Mesenteric fat pad (tissue), 1 donor: ENCODE results near the gene INHBC. TPM values are rescaled to one million over a fixed set of nuclear protein-coding genes. Genes with fewer than 3 reads are reported as not detected.

Experiments used
- DNase-seq: peaks from one replicate; pipeline ENCODE4 v3.0.0-alpha.2; 2020; ENCODE audit warnings: low spot score
- total RNA-seq: library from RNA; stranded (reverse); fragmentation: NEBNext Ultra II Directional; extraction: Animal tissue kit (Norgen Biotek cat#: 25700); gene quantifications from one replicate; pipeline ENCODE4 v1.2.1, GENCODE V29; 2021
- donor health status: DM: yes; HTN: yes; CAD: no.

Gene INHBC
- total RNA-seq, 1 donor from 2014 or later, result not detected

DNA sequence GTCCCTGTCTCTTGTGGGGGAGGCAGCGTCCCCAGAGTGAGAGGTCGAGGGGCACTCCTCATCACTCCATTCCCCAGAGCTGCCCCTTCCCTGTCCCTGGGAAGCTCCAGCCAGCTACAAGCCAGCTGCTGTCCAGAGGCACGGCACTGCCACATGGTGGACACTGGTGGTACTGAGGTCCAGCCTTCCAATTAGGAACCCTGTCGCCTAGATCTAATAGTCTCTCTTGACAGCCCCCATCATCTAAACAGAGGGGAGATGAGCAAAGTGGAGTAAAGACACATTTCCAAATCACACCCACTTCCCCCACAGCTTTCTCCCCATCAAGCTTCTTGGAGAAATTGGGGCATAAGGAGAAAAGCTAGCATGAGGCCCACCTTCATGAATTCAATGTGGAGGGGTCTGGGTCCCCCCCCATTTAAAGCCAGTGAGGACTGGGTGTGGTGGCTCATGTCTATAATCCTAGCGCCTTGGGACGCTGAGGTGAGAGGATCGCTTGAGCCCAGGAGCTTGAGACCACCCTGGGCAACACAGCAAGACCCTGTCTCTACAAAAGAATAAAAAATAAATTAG lies 18.4 kb downstream of the INHBC start:
- DNase-seq, result no peak

DNA sequence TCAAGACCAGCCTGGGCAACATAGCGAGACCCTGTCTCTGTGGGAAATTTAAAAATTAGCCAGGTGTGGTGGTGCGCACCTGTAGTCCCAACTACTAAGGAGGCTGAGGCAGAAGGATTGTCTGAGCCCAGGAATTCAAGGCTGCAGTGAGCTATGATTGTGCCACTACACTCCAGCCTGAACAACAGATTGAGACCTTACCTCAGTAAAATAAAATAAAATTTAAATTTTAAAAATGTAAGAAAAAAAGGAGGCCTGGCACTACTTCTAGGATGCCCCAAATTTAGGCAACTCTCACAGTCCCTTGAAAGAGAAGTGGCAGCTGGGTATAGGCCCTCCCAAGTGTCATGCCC lies 19.6 kb downstream of the INHBC start:
- DNase-seq, result no peak

DNA sequence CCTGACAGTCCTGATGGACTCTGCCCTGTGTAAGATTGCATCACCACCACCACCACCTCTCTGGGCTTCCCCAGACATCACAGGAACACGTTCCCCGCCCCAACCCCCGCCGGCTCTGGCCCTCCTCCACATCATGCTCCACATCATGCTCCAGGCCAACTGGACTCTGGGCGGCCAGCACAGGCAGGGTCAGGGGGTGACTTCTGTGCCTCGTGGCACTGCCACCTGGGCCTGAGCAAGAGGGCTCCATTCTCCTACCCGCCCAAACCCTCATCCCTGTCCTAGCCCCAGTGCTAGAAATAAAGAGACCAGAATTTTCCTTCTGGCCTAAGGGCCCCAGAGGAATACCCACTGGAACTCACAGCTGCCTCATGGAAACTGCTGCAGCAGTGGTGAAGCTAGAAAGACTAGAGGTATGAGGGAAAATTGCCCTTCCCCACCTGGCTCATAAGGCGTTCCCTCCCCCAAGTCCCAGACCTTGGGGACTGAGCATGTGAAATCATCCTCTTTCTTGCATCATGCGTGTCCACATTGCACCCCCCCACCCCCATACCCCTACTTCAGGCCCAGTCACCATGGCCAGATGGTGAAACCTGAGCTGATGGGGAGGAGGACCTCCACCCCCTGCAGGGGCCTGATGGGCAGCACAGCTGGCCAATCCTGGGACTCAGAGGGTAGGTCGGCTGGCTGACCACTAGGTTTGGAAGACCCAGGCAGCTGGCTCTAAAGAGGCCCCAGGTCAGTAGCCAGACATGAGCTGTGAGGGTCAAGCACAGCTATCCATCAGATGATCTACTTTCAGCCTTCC lies 20.2 kb downstream of the INHBC start, which contains the start of gene INHBE:
Gene INHBE, plus strand, starts transcription at position 742 of the 808 bp plus-strand sequence. CDS start 230 bp downstream, outside the sequence.
- DNase-seq, result no peak

DNA sequence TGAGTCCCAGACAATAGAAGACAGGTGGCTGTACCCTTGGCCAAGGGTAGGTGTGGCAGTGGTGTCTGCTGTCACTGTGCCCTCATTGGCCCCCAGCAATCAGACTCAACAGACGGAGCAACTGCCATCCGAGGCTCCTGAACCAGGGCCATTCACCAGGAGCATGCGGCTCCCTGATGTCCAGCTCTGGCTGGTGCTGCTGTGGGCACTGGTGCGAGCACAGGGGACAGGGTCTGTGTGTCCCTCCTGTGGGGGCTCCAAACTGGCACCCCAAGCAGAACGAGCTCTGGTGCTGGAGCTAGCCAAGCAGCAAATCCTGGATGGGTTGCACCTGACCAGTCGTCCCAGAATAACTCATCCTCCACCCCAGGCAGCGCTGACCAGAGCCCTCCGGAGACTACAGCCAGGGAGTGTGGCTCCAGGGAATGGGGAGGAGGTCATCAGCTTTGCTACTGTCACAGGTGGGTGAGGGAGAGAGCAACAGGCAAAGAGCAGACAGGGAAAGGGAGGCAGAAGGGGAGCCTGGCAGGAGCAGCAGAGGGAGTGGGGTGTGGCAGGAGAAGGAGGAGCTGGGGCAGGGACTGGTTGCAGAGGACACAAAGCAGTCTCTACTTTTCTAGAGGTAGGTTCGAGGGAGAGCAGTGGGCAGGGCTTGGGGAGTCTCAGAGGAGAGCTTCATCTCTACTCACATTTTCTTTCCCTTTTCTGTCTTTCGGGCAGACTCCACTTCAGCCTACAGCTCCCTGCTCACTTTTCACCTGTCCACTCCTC lies 21.0 kb downstream of the INHBC start:
- DNase-seq, result no peak

DNA sequence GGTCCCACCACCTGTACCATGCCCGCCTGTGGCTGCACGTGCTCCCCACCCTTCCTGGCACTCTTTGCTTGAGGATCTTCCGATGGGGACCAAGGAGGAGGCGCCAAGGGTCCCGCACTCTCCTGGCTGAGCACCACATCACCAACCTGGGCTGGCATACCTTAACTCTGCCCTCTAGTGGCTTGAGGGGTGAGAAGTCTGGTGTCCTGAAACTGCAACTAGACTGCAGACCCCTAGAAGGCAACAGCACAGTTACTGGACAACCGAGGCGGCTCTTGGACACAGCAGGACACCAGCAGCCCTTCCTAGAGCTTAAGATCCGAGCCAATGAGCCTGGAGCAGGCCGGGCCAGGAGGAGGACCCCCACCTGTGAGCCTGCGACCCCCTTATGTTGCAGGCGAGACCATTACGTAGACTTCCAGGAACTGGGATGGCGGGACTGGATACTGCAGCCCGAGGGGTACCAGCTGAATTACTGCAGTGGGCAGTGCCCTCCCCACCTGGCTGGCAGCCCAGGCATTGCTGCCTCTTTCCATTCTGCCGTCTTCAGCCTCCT lies 21.6 kb downstream of the INHBC start:
- DNase-seq, result no peak

DNA sequence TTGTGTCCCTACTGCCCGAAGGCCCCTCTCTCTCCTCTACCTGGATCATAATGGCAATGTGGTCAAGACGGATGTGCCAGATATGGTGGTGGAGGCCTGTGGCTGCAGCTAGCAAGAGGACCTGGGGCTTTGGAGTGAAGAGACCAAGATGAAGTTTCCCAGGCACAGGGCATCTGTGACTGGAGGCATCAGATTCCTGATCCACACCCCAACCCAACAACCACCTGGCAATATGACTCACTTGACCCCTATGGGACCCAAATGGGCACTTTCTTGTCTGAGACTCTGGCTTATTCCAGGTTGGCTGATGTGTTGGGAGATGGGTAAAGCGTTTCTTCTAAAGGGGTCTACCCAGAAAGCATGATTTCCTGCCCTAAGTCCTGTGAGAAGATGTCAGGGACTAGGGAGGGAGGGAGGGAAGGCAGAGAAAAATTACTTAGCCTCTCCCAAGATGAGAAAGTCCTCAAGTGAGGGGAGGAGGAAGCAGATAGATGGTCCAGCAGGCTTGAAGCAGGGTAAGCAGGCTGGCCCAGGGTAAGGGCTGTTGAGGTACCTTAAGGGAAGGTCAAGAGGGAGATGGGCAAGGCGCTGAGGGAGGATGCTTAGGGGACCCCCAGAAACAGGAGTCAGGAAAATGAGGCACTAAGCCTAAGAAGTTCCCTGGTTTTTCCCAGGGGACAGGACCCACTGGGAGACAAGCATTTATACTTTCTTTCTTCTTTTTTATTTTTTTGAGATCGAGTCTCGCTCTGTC lies 22.3 kb downstream of the INHBC start:
- DNase-seq, result no peak

DNA sequence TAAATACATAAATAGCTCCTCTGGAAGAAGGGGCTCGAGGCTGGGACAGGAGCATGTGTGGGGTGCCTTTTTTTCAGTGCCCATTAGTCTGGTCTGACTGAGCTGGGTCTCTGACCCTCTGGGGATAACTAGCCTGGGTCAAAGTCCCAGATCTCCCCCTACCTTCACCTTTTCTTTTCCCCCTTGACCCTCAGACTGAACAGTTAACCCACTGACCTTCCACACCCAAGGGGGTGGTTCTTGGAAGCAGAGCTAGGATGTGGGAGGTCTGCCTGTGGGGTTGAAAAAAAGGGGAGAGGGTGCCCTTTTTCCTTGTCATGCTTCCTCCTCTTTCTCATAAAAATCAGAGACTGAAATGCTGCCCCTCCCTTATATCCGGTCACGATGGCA lies 24.1 kb downstream of the INHBC start:
- no peak for DNase-seq

DNA sequence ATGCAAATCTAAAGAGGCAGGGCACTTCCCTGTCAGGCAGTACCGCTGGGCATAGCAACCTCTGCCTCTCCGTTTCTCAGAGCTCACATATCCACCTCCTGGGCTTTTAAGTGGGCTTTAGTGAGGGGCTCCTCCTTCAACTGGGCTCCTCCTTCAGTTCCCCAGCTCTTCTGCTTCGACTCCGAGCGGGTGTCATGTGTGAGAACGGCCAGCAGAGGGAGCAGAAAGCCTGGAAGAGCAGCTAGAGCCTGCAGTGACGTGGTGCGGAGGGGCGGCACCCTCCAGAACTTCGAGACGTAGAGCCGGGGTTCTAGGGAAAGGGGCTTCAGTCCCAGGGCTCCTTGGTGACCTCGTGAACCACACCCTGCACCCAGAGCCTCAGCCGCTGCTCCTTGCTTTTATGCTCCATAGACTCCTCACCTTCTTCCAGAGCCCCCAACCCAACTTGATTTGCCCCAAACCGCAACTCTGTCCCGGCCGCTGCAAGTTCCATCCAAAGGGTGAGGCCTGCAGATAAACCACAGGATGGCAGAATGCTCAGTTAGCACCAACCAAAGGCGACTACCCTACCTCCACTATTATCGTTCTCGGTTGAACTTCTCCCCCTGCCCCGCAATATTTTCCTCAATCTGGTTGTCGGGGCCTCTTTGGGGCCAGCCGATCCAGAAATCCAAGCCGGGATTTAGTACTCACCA lies 24.6 kb downstream of the INHBC start:
- peak; percentile 96 for DNase-seq

DNA sequence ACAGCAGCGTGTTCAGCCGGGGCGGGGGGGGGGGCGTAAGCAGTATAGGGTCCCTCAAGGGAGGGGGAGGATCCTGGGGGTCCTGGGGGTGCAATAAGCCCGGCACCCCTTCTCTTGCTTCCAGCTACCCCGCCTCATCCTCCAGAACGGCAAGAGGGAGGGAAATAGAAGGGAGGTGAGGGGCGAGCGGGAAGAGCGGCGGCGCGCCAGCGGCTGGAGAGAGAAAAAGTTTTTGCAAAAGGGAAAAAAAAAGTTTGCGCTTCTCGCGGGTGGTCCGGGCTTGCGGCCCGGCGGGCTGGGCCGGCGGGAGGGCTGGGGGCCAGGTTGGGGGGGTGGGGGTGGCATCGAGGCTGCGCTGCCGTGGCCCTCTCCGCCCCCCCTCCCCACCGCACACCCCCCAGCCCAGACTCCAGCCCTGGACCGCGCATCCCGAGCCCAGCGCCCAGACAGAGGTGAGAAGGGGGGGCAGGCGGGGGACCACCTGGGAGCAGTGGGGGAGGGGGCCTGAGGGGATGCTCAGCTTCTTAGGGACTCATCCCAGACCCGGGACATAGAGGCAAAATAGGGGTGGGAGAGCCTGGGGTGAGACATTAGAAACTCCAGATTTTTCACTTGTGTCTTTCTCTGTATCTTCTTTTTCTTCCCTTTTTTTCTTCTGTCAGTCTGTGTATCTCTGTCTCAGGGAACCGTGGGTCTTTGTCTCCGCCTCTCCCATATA lies 25.3 kb downstream of the INHBC start, which contains the start of gene GLI1:
Gene GLI1, plus strand, starts transcription at position 36 of the 718 bp plus-strand sequence. CDS start 3,907 bp downstream, outside the sequence.
- DNase-seq, result no peak

DNA sequence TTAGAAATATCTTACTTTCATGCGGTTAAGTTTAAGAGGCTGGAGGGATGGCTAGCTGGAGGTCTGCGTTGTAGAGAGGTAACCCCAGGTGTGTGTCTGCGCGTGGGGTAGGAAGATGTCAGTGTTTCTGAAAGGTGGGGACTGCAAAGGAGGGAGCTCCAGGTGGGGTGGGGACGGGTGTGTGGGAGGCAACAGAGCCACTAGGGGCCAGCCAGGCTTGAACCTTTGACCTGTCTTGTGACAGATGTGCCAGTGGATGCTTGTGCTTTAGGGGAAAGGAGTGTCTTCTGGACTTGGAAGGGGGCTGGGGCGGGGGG lies 25.8 kb downstream of the INHBC start:
- no peak for DNase-seq

DNA sequence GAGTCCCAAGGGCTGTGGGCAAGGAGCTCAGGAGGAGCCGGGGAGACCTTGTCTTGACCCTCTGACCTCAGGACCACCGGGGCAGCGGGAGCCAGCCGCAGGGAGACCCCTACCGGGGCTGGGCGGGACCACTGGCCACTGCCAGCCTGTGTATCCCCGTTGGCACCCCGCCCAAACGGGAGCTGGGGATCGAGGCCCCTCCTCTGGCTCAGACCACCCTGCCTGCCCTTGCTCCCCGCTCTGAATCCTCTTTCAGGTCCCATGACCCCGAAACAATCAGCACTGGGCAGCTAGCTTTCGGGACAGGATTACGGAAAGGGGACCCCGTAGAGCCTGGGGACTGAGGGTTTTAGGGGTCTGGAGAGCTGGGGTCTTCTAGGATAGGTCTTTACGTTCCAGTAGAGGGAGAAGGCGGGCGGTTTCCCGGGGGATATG lies 26.3 kb downstream of the INHBC start:
- DNase-seq, result no peak

DNA sequence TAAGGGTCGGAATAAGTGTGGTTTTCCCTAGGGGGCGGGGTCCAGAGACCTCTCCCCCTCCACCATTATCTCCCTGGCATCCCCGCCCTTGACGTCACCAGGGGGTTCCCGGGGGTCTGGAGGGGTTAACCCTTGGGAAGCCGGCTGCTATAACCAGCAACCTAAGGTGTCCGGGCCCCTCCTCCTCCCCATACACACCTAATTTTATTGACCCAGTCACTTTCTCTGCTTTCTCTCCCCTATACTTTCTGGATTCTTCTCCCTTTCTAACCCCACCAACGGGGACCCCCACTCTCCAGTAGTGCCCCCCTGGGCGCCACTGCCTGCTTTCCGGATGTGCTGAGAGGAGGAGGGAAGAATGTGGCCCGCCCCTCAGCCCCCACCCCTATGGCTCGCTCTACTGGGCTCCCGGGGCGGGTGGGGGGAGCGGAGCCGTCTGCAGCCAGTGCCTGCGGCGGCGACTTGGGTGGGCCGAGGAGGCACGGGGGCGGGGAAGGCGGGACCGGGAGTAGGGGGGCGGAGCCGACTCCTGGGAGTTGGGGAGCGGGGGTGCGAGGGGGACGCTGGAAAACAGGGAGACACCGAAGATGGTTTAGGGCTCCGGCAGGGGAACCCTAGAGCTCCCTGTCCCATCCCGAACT lies 26.8 kb downstream of the INHBC start:
- DNase-seq, result no peak

DNA sequence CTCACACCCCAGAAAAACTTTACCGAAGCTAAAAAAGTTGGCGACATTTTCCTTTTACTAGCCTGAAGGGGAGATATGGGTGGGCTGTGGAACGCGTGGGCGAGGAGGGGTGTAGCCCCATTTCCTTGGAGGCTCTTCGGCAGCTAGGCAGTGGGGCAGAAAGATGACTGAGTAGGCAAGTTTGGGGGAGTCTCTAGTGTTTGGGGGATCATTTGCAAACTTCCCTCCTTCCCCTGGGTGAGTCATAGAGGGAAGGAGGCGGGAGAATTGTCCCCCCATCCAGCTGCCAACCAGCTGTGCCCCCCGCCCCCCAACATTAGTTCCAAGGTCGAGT lies 27.3 kb downstream of the INHBC start:
- DNase-seq, result no peak

DNA sequence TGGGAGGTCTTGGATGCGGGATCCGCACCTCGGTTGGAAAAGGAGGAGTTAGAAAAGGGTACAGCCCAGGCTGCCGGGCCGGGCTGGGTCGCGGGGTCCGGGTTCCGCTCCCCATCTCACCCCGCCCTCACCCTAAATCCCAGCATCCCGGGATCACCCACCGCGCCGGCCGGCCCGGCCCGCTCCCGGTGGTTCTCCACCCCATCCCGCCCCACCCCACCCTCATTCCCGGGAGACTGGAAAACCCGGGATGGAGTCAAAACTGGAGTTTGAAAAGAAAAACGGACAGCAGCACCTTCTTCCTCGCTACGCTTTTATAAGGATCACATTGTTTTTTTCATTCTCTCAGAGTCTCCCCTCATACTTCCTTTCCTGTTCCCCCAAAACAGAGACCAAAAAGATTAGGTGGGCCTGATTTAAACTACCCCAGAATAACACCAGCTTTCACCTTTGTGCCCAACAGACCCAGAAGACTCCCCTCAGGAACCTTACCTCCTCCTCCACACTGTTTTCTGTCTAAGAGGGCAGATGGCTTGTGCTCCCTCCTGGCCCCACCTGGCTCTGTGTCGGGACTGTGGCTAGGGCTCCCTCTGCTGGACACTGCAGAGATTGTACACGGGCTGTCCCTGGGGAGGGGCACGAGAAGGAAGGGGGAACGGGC lies 27.8 kb downstream of the INHBC start:
- DNase-seq, result peak; percentile 94

DNA sequence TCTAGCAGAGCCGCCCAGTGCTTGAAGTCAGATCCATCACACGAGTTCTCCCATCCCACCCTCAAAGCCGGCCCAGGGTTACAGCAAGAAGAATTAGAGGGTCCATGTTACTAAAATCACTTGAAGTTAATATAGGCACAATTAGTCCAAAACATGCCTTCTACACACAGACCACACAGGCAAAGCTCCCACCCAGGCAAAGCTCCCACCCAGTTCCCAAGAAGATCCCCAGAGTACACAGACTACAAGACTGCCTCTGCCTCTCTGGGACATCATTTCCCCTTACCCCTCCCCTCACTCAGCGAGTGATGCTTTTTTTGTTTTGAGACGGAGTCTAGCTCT lies 28.3 kb downstream of the INHBC start:
- DNase-seq, result no peak

DNA sequence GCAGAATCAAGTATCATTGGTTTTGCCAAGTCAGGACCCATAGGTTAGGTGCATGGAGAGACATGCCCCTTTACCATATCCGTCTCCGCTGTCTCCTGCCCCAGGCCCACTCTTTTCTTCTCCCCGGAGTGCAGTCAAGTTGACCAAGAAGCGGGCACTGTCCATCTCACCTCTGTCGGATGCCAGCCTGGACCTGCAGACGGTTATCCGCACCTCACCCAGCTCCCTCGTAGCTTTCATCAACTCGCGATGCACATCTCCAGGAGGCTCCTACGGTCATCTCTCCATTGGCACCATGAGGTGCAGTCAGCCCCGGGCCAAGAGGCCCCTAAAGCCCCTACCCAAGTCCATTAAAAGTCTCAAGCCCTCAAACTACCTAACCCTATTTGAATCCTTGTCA lies 30.0 kb downstream of the INHBC start:
- DNase-seq, result no peak

DNA sequence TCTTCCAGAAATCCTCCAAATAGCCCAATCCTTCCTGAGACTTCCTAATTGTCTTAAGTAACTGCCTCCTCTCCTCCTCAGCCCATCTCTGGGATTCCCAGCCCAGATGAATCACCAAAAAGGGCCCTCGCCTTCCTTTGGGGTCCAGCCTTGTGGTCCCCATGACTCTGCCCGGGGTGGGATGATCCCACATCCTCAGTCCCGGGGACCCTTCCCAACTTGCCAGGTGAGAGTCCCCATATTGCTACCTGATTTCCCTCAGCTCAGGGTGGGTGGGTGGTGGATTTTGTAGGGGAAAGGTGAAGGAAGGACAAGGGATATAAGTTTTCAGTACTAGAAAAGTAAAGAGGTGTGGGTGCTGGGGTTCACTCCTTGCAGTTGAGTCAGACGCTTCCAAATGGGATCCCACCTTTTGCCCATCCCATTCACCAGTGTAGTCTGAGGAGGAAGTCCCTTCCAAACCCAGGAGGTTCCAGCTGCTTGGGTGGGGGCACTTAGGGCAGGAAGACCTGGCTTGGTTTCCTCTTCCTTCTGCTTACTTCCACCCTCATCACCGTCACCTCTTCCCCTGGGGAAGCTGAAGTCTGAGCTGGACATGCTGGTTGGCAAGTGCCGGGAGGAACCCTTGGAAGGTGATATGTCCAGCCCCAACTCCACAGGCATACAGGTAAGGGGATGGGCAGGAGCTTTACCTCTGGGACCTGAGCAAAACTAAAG lies 30.6 kb downstream of the INHBC start:
- DNase-seq, result no peak

DNA sequence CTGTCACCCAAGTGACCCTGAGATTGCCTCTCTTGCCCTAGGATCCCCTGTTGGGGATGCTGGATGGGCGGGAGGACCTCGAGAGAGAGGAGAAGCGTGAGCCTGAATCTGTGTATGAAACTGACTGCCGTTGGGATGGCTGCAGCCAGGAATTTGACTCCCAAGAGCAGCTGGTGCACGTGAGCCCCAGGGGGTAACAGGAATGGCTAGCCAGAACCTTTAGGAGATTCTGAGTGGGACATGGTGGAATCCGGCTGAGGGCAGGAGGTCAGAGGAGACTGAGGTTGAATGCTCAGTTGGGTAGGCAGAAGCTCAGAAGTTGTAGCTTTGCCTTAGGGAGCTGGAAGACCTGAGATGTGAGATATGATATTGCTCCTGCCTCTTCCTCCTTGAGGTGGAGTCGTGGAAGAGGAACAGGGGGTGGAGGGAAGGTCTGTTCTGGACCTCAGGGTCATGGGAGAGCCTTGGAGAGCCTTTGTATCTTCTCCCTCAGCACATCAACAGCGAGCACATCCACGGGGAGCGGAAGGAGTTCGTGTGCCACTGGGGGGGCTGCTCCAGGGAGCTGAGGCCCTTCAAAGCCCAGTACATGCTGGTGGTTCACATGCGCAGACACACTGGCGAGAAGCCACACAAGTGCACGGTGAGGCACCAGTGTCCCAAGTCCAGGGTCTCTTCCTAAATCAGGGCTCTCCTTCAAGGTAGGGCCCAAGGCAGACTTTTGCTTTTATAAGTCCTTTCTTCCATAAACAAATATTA lies 31.3 kb downstream of the INHBC start:
- no peak for DNase-seq
